ENCODE data around the gene DSG1.
"Not testable (repeated sequence)": the region's sequence is repeated elsewhere in the genome, so short reads cannot be mapped to it uniquely, and the experiment has no call there.

Gene DSG1

DNA sequence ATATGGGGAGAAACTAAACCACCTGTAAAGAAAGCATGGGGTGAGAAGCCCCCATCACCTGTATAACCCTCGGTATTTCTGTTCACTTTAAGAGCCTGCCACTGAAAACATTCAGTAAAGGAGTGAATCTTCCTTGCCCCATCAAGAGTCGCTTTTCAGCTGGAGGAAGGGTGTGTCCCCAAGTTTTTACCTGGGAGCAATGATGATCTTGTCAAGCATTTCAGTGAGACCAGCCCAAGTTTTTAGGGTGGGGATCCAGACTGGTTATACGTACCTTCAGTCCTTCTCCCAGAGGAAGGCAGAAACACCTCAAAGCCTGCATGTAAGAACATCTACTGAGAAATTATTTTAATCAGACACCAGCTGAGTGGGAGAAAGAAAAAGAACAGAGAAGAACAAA lies at the start of gene DSG1:
Gene DSG1, plus strand, starts transcription at position 301 of the 400 bp plus-strand sequence. CDS start 141 bp downstream, outside the sequence.
- DNase-seq (ENCODE audit: low read depth, low spot score): no peak
- no peak within 1 kb of the TSS for H3K27ac ChIP-seq

DNA sequence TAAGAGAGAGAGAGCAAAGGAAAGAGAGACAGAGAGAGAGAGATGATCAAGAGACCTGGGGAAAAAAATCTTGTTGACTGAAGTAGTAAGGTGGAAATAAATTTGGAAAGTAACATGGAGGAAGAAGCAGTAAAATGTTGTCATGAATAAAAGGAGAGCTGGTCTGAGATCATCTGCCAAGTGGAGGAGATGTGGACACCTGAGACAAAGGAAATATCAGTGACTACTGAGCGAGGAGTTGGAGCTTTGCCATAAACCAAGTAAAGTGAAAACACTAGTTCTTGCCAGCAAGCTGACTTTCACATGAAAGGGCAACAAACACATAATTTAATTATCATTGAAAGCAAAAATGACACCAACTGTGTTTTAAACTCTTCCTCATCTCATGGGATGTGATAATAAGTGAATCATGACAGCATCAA lies 49.0 kb upstream of the DSG1 start:
- H3K27ac ChIP-seq: no peak overlapping the region
- peak; percentile 72 for DNase-seq (ENCODE audit: low read depth, low spot score)

DNA sequence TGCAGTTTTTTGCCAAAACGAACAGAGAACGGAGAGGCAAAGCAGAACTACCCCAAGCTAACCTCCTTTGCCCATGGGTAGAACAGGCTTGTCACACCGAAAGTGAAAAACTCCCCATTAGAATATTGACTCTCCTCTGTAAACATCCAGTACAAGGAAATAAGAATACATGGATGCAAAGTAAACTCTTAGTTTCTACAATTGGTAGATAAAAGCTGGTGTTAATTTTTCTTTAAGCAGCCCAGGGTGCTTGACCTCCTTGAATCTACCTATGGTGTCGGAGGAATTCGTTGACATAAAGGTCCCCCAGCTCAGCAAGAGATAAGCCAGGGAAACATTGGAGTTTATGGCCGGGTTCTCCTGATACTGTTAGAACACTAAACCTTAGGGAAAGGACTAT lies 48.4 kb upstream of the DSG1 start:
- DNase-seq (ENCODE audit: low read depth, low spot score): no peak
- H3K27ac ChIP-seq: no peak overlapping the region

DNA sequence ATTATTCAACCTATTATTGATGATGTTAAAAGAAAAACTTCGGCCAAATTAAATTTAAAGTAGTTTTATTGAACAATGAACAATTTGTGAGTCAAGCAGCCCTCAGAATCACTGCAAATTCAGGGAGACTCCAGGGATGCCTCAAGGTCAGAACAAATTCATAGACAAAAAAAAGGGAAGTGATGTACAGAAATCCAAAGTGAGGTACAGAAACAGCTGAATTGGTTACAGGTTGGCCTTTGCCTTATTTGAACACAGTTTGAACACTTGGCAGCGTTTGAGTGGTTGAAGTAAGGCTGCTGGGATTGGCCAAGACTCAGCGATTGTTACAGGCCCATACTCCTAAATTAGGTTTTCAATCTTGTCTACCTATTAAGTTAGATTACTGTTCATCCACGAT lies 47.4 kb upstream of the DSG1 start:
- H3K27ac ChIP-seq: no peak overlapping the region
- DNase-seq (ENCODE audit: low read depth, low spot score): no peak

DNA sequence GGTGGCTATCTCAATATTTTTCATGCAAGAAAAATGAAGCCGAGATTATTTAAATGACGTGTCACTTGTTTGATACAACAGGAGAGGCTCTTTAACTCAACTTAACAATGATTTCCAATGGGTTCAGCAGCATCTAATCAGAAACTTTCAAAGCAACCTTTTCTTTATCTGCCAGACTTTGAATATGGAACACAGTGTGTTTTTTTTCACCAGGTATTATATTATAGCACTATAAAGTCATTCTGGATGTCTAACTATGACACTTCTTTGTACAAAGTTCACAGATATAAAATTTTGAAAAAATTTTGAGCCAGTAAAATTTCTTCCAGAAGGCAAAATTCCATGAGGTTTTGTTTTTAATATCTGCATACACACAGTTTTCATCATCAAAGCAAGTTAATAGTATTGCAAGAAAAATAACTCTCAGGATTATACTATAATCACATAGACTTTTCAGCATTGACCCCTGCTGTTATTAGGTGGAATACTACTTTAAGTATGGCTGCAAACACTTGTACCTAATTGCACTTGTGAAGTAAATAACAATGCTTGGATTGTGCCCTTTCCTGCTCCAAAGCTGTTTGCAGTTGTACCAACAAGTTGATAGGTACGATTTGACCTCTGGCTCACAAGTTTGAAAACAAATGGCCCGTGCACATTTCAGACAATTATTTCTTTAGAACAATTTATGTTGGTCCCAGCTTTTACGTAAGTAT lies 44.0 kb upstream of the DSG1 start:
- DNase-seq (ENCODE audit: low read depth, low spot score): no peak
- peak overlapping the region; percentile 50 for H3K27ac ChIP-seq

DNA sequence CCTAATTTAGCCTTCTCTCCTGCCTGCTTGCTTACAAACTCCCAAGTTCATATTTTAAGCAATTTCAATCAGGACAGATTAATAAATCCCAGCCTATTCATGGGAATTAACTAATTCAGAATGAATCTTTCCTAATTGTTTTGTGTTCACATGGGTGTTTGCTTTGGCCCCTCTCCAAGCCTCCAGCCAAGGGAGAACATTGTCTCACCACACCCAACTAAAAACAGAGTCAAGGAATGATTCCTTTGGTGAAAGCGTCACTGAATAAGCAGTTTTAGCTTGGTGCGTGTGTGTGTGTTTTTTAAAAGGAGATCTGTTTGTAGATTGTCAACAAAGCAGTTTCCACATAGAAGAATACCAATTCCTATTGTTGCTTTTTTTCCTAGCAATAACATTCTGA lies 43.0 kb upstream of the DSG1 start:
- DNase-seq (ENCODE audit: low read depth, low spot score): peak; percentile 87
- peak overlapping the region; percentile 50 for H3K27ac ChIP-seq

DNA sequence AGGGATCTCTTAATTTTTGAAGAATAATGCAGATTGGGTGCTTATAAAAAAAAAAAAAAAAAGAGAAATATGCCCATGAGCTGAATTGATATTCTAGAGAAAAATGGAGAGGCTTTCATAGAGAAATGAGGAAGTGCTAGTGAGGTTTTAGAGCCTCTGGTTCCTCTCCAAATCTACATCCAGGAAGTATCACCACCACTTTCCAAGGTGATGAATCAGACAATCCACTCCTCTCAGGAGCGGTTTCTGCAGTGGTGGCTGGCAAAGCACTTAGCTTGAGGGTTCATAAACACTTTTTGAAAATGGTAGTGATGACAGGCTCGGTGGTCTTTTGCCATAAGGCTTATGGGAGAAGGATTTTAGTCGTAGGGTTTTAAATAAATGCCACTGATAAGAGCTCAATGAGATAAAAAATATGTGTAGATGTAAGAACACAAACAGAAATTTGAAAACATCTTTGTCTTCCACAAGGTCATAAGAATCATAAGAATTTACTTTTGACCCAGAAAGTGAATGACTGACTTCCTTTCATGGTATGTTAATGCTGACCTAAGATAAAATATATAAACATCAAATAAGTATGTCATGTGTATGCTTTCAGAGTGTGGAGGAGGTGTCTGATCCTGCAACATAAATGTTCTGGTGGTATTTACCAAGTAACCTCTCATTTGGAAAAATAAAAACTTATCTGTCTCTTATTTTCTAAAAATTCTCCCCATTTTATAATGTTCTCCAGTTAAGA lies 42.1 kb upstream of the DSG1 start:
- peak overlapping the region; percentile 50 for H3K27ac ChIP-seq

DNA sequence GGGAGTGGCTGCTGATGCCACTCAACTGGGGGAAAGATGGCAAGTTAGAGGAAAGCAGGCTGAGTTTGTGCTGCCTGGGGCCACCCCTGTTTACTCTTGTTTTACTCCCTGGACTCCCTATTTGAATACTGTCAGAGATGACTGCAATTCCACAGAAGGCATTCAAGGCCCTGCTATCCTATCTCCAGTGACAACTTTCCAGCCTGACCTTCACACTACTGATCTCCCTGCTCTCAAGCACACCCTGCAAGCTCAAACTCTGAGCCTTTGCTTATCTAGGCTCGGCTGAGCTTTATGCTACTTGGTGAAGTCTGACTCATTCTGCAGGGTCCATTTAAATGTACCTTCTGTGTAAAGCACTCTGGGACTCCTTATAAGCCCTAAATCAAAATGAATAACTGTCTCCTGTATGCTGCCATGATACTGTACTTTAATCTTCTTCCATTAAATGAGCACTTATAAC lies 39.3 kb upstream of the DSG1 start:
- no peak overlapping the region for H3K27ac ChIP-seq

More for the DNA sequence above, 42.1 kb upstream of the DSG1 start:
- DNase-seq (ENCODE audit: low read depth, low spot score): peak; percentile 54

DNA sequence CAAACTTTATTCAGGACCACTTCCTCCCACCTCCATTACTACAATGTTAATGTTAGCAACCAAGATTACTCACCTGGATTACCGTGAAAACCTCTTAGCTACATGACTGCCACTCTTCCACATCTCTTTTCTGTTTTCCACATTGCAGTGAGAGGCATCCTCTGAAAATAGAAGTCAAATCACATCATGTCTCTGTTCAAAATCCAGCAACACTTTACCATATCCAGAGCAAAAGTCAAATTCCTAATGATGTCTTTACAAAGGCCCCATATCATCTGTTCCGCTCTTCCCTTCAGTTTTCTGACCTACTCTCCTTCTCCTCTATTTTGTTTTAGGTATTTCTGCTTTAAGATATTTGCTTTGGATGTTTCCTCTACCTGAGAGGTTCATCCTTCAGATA lies 37.5 kb upstream of the DSG1 start:
- no peak for DNase-seq (ENCODE audit: low read depth, low spot score)
- H3K27ac ChIP-seq: no peak overlapping the region

More for the DNA sequence above, 39.3 kb upstream of the DSG1 start:
- DNase-seq (ENCODE audit: low read depth, low spot score): no peak

DNA sequence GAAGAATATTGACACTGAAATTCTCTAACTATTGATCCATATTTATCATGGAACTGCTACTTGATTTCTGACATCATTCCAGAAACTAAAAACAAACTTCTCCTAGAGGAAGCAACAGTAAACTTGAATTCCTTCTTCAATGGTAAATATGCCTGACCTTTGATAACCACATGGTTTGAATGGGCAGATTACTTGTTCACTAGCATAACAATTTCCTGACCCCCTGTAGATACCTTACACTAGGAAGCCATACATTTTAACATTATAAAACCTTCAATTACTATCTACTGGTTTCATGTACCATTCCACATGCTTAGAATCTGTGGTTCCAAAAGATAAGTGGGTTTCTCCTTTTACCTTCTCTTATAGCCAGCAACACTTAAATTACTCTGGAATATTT lies 36.5 kb upstream of the DSG1 start:
- DNase-seq (ENCODE audit: low read depth, low spot score): no peak
- no peak overlapping the region for H3K27ac ChIP-seq

DNA sequence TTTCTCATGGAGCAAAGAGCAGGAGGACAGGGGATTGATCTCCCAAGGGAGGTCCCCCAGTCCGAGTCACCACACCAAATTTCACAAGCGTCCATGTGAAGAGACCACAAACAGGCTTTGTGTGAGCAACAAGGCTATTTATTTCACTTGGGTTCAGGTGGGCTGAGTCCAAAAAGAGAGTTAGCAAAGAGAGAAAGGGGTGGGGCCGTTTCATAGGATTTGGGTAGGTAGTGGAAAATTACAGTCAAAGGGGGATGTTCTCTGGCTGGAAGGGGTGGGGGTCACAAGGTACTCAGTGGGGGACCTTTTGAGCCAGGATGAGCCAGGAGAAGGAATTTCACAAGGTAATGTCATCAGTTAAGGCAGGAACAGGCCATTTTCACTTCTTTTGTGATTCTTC lies 28.5 kb upstream of the DSG1 start:
- not testable (repeated sequence) for DNase-seq (ENCODE audit: low read depth, low spot score); H3K27ac ChIP-seq

DNA sequence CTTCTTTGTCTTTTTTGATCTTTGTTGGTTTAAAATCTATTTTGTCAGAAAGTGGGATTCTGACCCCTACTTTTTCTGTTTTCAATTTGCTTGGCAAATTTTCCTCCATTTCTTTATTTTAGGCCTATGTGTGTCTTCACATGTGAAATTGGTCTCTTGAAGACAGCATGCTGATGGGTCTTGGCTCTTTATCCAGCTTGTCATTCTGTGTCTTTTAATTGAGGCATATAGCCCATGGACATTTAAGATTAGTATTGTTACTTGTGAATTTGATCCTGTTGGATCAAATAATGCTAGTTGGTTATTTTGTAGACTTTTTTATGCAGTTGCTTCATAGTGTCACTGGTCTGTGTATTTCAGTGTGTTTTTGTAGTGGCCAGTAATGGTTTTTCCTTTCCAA lies 26.3 kb upstream of the DSG1 start:
- H3K27ac ChIP-seq: no peak overlapping the region
- no peak for DNase-seq (ENCODE audit: low read depth, low spot score)

DNA sequence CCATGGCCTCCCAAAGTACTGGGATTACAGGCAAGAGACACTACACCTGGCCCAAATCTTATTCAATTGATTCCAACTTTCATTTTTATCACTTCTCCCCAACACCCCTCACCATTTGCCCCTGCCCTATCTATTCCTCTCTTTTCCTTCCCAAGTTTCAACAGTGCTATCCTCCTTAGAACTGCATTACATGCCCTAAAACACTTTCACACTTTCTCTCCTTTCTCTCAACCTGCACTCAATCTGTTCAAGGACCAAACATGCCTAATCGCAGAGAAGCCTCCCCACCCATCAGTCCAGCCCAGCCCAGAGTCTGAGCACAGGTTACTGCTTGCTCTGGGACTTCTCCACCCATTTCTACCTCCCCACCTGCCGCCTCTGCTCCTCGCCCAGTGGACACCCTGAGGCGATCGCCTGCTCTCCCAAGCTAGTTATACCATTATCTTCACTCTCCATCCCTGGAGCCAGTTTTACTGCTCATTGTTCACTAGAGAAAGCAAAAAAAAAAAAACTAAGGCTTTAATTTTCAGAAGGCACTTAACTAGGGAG lies 23.7 kb upstream of the DSG1 start:
- H3K27ac ChIP-seq: no peak overlapping the region
- DNase-seq (ENCODE audit: low read depth, low spot score): no peak

DNA sequence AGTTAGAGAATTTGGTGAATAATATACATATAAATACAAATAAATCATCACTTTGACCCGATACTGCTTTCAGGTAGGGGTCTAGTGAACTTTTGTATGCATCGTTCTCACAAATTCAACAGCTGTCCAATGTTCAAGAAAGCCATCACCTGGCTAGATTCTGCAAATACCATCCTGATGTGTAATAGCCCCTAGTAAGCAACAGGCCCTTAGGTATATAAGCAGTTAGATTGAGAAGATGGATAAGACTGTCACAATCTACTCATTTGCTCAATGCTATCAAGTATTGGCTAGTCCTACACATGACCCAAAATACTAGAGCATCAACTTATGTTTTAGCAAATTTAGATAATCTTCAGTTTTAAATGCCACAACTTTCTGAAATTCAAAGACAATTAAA lies 20.7 kb upstream of the DSG1 start:
- H3K27ac ChIP-seq: no peak overlapping the region
- no peak for DNase-seq (ENCODE audit: low read depth, low spot score)

DNA sequence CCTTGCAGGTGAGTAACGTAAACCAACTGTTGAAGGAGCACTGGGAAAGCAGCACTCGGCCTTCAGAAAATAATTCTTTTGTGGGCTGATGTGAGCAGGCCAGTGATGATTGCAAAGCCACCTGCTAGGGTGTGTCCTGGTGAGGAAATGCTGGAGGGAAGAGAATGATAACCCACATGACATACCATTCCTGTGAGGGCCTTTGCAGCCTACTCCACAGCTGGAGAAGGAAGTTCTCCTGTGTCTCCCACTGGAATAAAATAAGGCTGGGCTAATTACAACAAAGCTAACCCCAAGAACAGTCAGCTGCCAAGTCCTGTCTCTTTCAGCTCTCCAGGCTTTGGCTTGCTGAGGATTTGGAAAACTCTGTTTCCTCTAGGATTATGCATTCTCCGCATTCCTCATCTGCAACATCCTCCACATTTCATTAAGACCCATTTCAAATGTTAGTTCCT lies 16.7 kb upstream of the DSG1 start:
- H3K27ac ChIP-seq: no peak overlapping the region
- no peak for DNase-seq (ENCODE audit: low read depth, low spot score)

DNA sequence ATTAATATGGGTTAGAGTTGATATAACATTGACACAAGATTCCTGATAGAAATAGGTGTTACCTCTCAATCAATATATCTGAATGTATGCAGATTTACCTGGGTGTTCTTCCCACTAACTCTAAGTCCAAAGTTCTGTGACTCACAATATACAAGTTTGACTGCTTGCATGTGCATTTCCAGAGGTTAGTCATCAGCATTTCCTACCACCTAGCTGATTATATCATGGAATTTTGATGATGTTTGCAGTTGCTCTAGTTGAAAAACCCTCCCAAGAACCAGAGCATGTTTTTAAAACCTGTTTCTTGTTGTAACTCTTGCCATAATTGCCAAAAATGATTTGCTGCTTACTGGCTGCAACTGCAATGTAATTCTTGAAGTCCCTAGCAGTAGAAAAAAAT lies 15.0 kb upstream of the DSG1 start:
- DNase-seq (ENCODE audit: low read depth, low spot score): peak; percentile 65
- H3K27ac ChIP-seq: no peak overlapping the region

DNA sequence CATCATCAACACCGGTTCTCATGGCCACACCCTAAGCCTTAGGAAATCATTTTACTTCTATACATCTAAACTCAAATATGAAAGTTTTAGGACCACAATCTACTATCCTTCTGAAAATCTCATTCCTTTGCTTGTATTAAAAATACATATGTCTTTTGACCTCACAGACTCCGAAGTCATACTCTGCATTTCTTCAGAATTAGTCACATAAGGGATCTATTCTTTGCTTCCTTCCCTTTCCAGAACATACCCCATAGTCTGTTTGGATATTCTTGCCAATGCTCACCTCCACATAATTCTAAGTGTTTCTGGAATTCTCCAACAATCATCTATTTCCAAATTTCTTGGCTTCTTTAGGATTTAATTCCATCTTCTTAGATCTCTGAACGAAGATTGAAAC lies 14.2 kb upstream of the DSG1 start:
- no peak for DNase-seq (ENCODE audit: low read depth, low spot score)
- H3K27ac ChIP-seq: peak overlapping the region; percentile 19

DNA sequence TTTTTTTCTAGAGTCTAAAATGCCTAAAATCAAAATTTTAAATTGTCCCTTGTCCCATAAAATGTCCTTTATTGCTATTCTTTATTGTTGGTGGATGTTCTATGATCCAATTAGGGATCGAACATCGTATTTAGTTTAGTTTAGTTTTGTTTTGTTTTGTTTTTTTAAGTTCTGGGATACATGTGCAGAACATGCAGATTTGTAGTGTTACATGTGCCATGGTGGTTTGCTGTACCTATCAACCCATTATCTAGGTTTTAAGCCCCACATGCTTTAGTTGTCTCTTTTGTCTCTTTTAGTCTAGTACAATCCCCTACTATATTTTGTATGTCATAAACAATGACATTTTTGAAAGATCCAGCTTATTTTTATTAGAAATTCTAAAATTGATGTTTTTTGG lies 8.8 kb upstream of the DSG1 start:
- H3K27ac ChIP-seq: no peak overlapping the region
- DNase-seq (ENCODE audit: low read depth, low spot score): no peak

DNA sequence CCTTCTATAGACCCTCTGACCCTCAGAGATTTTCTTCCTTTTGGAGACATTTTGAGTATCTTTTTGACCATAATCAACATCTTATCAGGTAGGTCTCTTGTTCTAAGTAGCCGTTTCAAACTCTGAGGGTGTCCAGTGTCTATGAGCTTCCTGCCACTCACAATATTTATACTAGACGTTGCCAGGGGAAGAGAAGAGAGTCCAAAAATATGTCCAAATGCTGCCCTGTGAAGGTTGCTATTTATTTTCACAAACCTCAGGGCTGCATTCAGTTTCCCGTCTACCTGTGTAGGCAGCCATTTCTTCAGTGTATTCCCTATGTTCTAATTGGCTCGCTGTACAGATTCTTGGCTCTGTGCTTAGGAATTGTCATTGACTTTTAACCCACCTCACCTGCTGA lies 986 bp upstream of the DSG1 start:
- DNase-seq (ENCODE audit: low read depth, low spot score): no peak
- no peak overlapping the region for H3K27ac ChIP-seq

DNA sequence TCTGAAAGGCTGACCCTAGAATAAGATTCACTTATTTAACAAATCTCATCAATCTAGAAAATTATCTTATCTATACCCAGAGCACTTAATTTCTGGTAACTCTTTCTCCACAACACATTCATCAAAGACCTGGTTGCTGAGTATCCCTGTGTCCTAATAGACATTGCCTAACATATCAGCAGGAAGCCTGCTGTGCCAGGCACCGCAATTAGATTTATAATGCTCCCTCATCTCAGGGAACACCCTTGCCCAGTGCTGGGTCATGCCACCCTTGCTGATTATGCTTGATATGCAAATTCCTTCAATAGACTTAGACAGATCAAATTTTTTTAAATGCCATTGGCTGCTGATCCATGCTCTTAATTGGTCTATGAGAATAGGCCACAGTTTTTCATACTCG lies 3.8 kb downstream of the DSG1 start:
- DNase-seq (ENCODE audit: low read depth, low spot score): no peak

DNA sequence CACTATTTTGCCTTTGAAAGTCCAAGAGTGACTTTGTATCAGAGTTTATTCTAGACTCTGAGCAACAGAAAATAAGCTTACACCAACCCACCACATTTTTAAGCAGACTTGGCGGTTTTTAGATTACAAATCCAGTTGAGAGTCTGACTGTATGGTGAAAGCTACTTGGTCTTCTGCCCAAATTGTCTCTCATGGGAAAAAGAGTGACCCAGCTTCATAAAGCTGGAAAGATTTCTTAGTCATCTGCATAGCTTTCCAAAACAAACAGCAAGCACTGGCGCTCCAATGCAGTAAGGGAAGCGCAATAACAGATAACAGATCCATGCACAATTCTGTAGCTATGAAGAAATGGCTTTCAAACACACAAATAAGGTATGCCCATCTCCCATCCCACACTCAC lies 7.1 kb downstream of the DSG1 start:
- no peak overlapping the region for H3K27ac ChIP-seq
- peak; percentile 29 for DNase-seq (ENCODE audit: low read depth, low spot score)

More for the DNA sequence above, 3.8 kb downstream of the DSG1 start:
- H3K27ac ChIP-seq: no peak overlapping the region

All from epithelial cell of prostate (primary cell).